DOHH2 (cell line): Measurements from ENCODE around the gene AP3D1.

Experiments used
- EZH2phosphoT487 ChIP-seq: fragments of 200-600 bp; sonication (generic); IDR thresholded peaks from 2 replicates; pipeline ENCODE4 v1.6.1; 2017; ENCODE audit warnings: borderline replicate concordance, mild to moderate bottlenecking, antibody characterized with exemption, low read length, moderate library complexity, mixed read lengths
- TF ChIP-seq, protein P1 (sequence below): fragments of 200-600 bp; sonication (generic); IDR thresholded peaks from one replicate; pipeline ENCODE4 v1.5.1; 2014; ENCODE audit warnings: antibody characterized with exemption, mild to moderate bottlenecking, low read depth, low read length; ENCODE audit not compliant: poor library complexity, severe bottlenecking

- TF ChIP-seq, protein P1, sequence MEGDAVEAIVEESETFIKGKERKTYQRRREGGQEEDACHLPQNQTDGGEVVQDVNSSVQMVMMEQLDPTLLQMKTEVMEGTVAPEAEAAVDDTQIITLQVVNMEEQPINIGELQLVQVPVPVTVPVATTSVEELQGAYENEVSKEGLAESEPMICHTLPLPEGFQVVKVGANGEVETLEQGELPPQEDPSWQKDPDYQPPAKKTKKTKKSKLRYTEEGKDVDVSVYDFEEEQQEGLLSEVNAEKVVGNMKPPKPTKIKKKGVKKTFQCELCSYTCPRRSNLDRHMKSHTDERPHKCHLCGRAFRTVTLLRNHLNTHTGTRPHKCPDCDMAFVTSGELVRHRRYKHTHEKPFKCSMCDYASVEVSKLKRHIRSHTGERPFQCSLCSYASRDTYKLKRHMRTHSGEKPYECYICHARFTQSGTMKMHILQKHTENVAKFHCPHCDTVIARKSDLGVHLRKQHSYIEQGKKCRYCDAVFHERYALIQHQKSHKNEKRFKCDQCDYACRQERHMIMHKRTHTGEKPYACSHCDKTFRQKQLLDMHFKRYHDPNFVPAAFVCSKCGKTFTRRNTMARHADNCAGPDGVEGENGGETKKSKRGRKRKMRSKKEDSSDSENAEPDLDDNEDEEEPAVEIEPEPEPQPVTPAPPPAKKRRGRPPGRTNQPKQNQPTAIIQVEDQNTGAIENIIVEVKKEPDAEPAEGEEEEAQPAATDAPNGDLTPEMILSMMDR = no peak
- no peak for TF ChIP-seq EZH2phosphoT487
Observed at GRCh38 chr19:2164020-2164998, 12.9 kb upstream of the AP3D1 start.
